Measurements from ENCODE around the gene LRP1B.
"Not testable (repeated sequence)": the region's sequence is repeated elsewhere in the genome, so short reads cannot be mapped to it uniquely, and the experiment has no call there.

LRP1B gene

DNA sequence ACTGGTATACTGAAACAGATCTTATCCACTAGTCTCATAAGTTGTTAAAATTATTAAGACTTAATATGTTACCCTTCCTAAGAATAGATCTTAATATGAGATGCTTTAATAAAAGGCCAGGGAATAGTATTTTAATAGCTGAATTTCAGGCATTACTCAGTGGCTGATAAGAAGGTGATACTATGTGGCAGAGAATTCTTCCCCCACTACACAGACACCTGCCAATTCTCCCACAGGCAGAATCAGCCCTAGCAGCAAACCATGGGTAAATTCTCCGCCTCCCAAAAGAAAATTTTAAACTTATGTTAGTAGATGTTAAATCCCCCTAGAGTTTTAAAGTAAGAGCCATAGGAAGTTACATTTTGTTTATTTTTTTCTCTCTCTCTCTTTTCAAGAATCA, 888.8 kb downstream of the LRP1B start:
- Histone ChIP-seq H3K27ac (ENCODE audit: low read depth, low read length) (no peak overlapping the region), H3K4me3 (ENCODE audit: low read depth, low read length) (no peak overlapping the region), H3K4me1 (ENCODE audit: control insufficient read depth, insufficient read depth, low read length) (no peaks in the 10 kb centered on the region), H3K9ac (ENCODE audit: low read length) (no peak overlapping the region), H3K9me3 (ENCODE audit: control insufficient read depth, insufficient read depth, low read depth, low read length) (no peaks in the 10 kb centered on the region), H3K36me3 (ENCODE audit: control insufficient read depth, insufficient read depth, low read length) (no peaks in the 10 kb centered on the region), H3K27me3 (ENCODE audit: control insufficient read depth, insufficient read depth, low read length) (no peaks in the 10 kb centered on the region)

GRCh38 chr2:141226560-141226959, 904.3 kb downstream of the LRP1B start:
- H3K36me3 ChIP-seq (ENCODE audit: control insufficient read depth, insufficient read depth, low read length): no peaks in the 10 kb centered on the region
- H3K9ac ChIP-seq (ENCODE audit: low read length): no peak overlapping the region
- H3K9me3 ChIP-seq (ENCODE audit: control insufficient read depth, insufficient read depth, low read depth, low read length): no peaks in the 10 kb centered on the region
- H3K4me3 ChIP-seq (ENCODE audit: low read depth, low read length): no peak overlapping the region
- no peaks in the 10 kb centered on the region for H3K4me1 ChIP-seq (ENCODE audit: control insufficient read depth, insufficient read depth, low read length)
- H3K27ac ChIP-seq (ENCODE audit: low read depth, low read length): no peak overlapping the region
- H3K27me3 ChIP-seq (ENCODE audit: control insufficient read depth, insufficient read depth, low read length): no peaks in the 10 kb centered on the region

DNA sequence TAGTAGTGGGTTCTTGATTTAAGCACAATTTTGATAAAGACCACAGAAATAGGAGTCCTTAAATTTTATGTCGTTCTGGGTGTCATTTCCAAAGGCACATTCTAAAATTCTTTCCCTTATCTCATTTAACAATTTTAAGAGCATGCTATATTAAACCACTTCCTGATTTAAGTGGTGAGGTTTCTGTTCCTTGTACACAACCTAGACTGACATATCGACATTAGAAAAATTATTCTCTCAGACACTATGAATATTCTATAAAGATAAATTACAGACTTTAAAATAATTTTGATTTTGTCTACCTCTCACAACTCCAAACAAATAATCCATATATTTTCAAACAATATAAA, 923.8 kb downstream of the LRP1B start:
- H3K9me3 ChIP-seq (ENCODE audit: control insufficient read depth, insufficient read depth, low read depth, low read length): no peaks in the 10 kb centered on the region
- H3K36me3 ChIP-seq (ENCODE audit: control insufficient read depth, insufficient read depth, low read length): no peaks in the 10 kb centered on the region
- H3K27me3 ChIP-seq (ENCODE audit: control insufficient read depth, insufficient read depth, low read length): no peaks in the 10 kb centered on the region
- H3K4me3 ChIP-seq (ENCODE audit: low read depth, low read length): no peak overlapping the region
- no peak overlapping the region for H3K9ac ChIP-seq (ENCODE audit: low read length)
- H3K27ac ChIP-seq (ENCODE audit: low read depth, low read length): no peak overlapping the region
- no peaks in the 10 kb centered on the region for H3K4me1 ChIP-seq (ENCODE audit: control insufficient read depth, insufficient read depth, low read length)

DNA sequence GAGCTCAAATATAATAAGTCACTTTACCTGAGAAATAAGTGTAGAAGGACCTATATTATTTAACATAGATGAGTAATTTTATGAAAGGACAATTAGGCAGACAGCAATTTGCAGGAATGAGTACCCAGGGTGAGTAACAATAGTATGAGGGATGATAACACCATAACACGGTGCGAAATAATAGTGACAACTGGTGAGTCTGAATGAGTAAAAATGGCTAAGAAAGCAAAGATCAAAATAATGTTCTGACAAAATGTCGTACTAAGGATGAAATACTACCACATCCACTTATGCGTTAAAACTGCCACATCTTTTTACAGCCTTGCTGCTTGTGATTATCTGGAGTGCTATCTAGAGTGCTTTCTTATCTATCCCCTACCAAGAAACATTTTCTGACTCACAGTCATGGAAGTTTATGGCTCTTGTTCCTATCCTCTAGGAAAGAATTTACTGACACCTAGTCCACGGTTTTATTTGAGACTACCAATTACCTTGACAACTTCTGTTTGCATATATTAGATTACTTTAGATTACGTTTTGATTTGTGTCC, 929.7 kb downstream of the LRP1B start:
- Histone ChIP-seq H3K27me3 (ENCODE audit: control insufficient read depth, insufficient read depth, low read length) (no peaks in the 10 kb centered on the region), H3K4me1 (ENCODE audit: control insufficient read depth, insufficient read depth, low read length) (no peaks in the 10 kb centered on the region), H3K9ac (ENCODE audit: low read length) (no peak overlapping the region)

GRCh38 chr2:141200191-141200590, 930.6 kb downstream of the LRP1B start:
- Histone ChIP-seq H3K27me3 (ENCODE audit: control insufficient read depth, insufficient read depth, low read length) (no peaks in the 10 kb centered on the region), H3K4me1 (ENCODE audit: control insufficient read depth, insufficient read depth, low read length) (no peaks in the 10 kb centered on the region), H3K9me3 (ENCODE audit: control insufficient read depth, insufficient read depth, low read depth, low read length) (no peaks in the 10 kb centered on the region), H3K9ac (ENCODE audit: low read length) (no peak overlapping the region), H3K36me3 (ENCODE audit: control insufficient read depth, insufficient read depth, low read length) (no peaks in the 10 kb centered on the region), H3K27ac (ENCODE audit: low read depth, low read length) (no peak overlapping the region), H3K4me3 (ENCODE audit: low read depth, low read length) (no peak overlapping the region)

More for the DNA sequence above, 929.7 kb downstream of the LRP1B start:
- H3K9me3 ChIP-seq (ENCODE audit: control insufficient read depth, insufficient read depth, low read depth, low read length): no peaks in the 10 kb centered on the region
- no peak overlapping the region for H3K27ac ChIP-seq (ENCODE audit: low read depth, low read length)
- H3K36me3 ChIP-seq (ENCODE audit: control insufficient read depth, insufficient read depth, low read length): no peaks in the 10 kb centered on the region
- no peak overlapping the region for H3K4me3 ChIP-seq (ENCODE audit: low read depth, low read length)

DNA sequence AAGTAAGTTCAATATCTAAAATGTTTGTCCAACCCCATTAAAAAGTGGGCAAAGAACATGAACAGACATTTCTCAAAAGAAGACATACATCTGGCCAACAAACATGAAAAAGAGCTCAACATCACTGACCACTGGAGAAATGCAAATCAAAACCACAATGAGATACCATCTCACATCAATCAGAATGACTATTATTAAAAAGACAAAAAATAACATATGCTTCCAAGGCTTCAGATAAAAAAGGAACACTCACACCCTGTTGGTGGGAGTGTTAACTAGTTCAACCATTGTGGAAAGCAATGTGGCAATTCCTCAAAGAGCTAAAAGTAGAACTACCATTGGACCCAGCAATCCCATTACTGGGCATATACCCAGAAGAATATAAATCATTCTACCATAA, 931.1 kb downstream of the LRP1B start:
- Histone ChIP-seq H3K27me3 (ENCODE audit: control insufficient read depth, insufficient read depth, low read length) (no peaks in the 10 kb centered on the region), H3K9ac (ENCODE audit: low read length) (no peak overlapping the region), H3K4me1 (ENCODE audit: control insufficient read depth, insufficient read depth, low read length) (no peaks in the 10 kb centered on the region), H3K4me3 (ENCODE audit: low read depth, low read length) (no peak overlapping the region), H3K27ac (ENCODE audit: low read depth, low read length) (no peak overlapping the region), H3K36me3 (ENCODE audit: control insufficient read depth, insufficient read depth, low read length) (no peaks in the 10 kb centered on the region), H3K9me3 (ENCODE audit: control insufficient read depth, insufficient read depth, low read depth, low read length) (no peaks in the 10 kb centered on the region)

- no peaks in the 10 kb centered on the region for H3K9me3 ChIP-seq (ENCODE audit: control insufficient read depth, insufficient read depth, low read depth, low read length)
Measured at GRCh38 chr2:141195087-141195486, 935.7 kb downstream of the LRP1B start.

GRCh38 chr2:141187075-141187439, 943.8 kb downstream of the LRP1B start:
- H3K27ac ChIP-seq (ENCODE audit: low read depth, low read length): no peak overlapping the region
- H3K27me3 ChIP-seq (ENCODE audit: control insufficient read depth, insufficient read depth, low read length): no peaks in the 10 kb centered on the region
- H3K9ac ChIP-seq (ENCODE audit: low read length): no peak overlapping the region
- no peak overlapping the region for H3K4me3 ChIP-seq (ENCODE audit: low read depth, low read length)
- no peaks in the 10 kb centered on the region for H3K36me3 ChIP-seq (ENCODE audit: control insufficient read depth, insufficient read depth, low read length)
- H3K9me3 ChIP-seq (ENCODE audit: control insufficient read depth, insufficient read depth, low read depth, low read length): no peaks in the 10 kb centered on the region
- no peaks in the 10 kb centered on the region for H3K4me1 ChIP-seq (ENCODE audit: control insufficient read depth, insufficient read depth, low read length)

More at GRCh38 chr2:141195087-141195486, 935.7 kb downstream of the LRP1B start:
- no peak overlapping the region for H3K9ac ChIP-seq (ENCODE audit: low read length)
- no peaks in the 10 kb centered on the region for H3K4me1 ChIP-seq (ENCODE audit: control insufficient read depth, insufficient read depth, low read length)
- no peaks in the 10 kb centered on the region for H3K27me3 ChIP-seq (ENCODE audit: control insufficient read depth, insufficient read depth, low read length)
- H3K36me3 ChIP-seq (ENCODE audit: control insufficient read depth, insufficient read depth, low read length): no peaks in the 10 kb centered on the region
- no peak overlapping the region for H3K4me3 ChIP-seq (ENCODE audit: low read depth, low read length)
- no peak overlapping the region for H3K27ac ChIP-seq (ENCODE audit: low read depth, low read length)

DNA sequence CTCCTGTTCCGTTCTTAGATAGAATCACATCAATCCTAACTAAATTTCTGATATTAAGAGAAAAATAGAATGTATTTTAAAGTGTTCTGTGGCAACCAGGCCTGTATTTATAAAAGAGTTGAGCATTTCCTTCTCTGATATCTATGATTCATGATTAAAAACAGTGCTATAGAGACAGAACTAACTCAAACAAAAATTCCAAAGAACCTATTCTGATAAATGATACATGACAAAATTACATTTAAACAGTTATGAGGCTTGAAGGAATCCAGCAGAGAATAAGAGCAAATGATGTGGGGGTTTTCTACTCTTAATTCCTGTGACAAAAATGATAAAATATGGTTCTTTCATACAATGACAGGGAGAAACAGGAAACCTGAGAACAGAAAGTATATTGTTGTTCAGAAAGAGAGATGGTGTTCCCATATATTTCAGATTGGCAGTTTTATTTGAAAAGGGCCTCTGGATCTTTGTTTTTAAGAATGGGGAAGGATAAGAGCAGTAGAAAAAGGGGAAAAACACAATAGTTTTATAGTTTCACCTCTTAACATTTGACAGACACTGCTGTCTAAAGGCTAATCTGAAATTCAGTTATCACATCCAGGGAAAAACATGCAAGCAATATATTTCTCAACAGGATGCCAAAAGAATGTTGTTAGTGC, 944.3 kb downstream of the LRP1B start:
- Histone ChIP-seq H3K27ac (ENCODE audit: low read depth, low read length) (no peak overlapping the region), H3K4me1 (ENCODE audit: control insufficient read depth, insufficient read depth, low read length) (no peaks in the 10 kb centered on the region), H3K9me3 (ENCODE audit: control insufficient read depth, insufficient read depth, low read depth, low read length) (no peaks in the 10 kb centered on the region), H3K4me3 (ENCODE audit: low read depth, low read length) (no peak overlapping the region), H3K9ac (ENCODE audit: low read length) (no peak overlapping the region), H3K36me3 (ENCODE audit: control insufficient read depth, insufficient read depth, low read length) (no peaks in the 10 kb centered on the region), H3K27me3 (ENCODE audit: control insufficient read depth, insufficient read depth, low read length) (no peaks in the 10 kb centered on the region)

DNA sequence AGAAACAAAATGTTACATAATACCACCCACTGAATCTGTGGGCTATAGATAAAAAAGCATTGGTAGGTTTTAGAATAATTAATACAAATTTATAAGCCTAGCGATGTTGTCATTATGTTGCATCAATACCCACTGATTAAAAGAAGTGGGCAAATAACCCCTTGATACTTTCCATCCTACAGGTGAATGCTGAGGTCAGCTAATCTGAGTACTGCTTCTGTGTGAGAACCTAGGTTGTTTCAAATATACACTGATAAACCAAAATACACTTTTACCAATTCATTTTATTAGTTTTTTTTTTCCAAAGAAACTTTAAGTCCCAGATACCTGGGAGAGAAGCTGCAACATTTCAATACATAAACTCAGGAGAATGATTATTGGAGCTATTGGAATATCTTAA, 948.6 kb downstream of the LRP1B start:
- Histone ChIP-seq H3K4me1 (ENCODE audit: control insufficient read depth, insufficient read depth, low read length) (no peaks in the 10 kb centered on the region), H3K9me3 (ENCODE audit: control insufficient read depth, insufficient read depth, low read depth, low read length) (no peaks in the 10 kb centered on the region), H3K4me3 (ENCODE audit: low read depth, low read length) (no peak overlapping the region), H3K27me3 (ENCODE audit: control insufficient read depth, insufficient read depth, low read length) (no peaks in the 10 kb centered on the region), H3K27ac (ENCODE audit: low read depth, low read length) (no peak overlapping the region), H3K36me3 (ENCODE audit: control insufficient read depth, insufficient read depth, low read length) (no peaks in the 10 kb centered on the region), H3K9ac (ENCODE audit: low read length) (no peak overlapping the region)

DNA sequence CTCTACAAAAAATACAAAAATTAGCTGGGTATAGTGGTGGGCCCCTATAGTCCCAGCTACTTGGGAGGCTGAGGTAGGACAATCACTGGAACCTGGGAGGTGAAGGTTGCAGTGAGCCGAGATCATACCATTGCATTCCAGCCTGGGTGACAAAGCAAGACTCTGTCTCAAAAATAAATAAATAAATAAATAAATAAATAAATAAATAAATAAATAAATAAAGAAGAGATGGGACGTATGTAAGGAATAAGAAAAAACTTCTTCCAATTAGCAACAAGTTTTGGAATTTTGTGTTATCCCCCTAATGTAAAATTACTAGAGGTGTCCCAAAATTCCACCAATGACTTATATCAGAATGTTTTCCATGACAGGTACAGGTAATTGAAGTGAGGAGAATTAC, 961.7 kb downstream of the LRP1B start:
- not testable (repeated sequence) for H3K4me1 ChIP-seq (ENCODE audit: control insufficient read depth, insufficient read depth, low read length); H3K27me3 ChIP-seq (ENCODE audit: control insufficient read depth, insufficient read depth, low read length); H3K36me3 ChIP-seq (ENCODE audit: control insufficient read depth, insufficient read depth, low read length); H3K9ac ChIP-seq (ENCODE audit: low read length); H3K27ac ChIP-seq (ENCODE audit: low read depth, low read length); H3K9me3 ChIP-seq (ENCODE audit: control insufficient read depth, insufficient read depth, low read depth, low read length); H3K4me3 ChIP-seq (ENCODE audit: low read depth, low read length)
